GM21360 (cell line): Measurements from ENCODE around the gene FUT8.
"Not testable (repeated sequence)": the region's sequence is repeated elsewhere in the genome, so short reads cannot be mapped to it uniquely, and the experiment has no call there.

Experiments
- ATAC-seq: cut with Tn5 transposase; IDR thresholded peaks from one replicate; pipeline ENCODE4 v1.9.1; 2021; ENCODE audit warnings: mild to moderate bottlenecking, moderate library complexity; ENCODE audit not compliant: unreplicated experiment

Gene FUT8

DNA sequence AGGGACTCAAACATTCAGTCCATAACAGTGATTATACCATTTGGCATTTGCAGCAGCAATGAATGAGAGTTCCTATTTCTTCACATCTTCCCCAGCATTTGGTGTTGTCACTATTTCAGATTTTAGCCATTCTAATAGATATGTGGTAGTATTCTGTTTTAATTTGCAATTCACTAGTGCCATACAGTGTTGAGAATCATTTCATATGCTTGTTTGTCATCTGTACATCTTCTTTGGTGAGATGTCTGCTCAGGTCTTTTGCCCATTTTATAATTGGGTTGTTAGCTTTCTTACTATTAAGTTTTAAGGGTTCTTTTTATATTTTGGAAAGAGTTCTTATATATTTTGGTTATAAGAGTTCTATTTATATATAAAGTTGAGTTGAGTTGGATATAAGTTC is 276.5 kb downstream of the FUT8 start:
- no peak for ATAC-seq

DNA sequence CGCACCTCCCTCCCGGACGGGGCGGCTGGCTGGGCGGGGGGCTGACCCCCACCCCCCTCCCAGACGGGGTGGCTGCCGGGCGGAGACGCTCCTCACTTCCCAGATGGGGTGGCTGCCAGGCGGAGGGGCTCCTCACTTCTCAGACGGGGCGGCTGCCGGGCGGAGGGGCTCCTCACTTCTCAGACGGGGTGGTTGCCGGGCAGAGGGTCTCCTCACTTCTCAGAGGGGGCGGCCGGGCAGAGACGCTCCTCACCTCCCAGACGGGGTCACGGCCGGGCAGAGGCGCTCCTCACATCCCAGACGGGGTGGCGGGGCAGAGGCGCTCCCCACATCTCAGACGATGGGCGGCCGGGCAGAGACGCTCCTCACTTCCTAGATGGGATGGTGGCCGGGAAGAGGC is 280.0 kb downstream of the FUT8 start:
- not testable (repeated sequence) for ATAC-seq

DNA sequence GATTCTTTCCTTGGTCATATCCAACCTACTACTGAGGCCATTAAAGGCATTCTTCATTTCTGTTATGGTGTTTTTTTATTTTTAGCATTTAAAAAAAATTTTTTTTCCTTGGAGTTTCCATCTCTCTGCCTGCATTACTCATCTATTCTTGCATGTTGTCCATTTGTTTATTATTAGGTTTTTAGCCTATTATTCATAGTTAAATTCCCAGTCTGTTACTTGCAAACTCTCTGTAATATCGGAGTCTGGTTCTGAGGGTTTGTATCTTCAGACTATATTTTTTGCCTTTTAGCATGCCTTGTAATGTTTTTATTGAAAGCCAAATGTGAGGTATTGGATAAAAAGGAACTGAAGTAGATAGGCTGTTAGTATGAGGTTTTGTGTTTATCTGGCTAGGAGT is 284.3 kb downstream of the FUT8 start:
- no peak for ATAC-seq

- no peak for ATAC-seq
Observed at GRCh38 chr14:65703521-65703920, 291.0 kb downstream of the FUT8 start.

GRCh38 chr14:65703996-65704395 is 291.5 kb downstream of the FUT8 start:
- ATAC-seq = no peak

- no peak for ATAC-seq
Observed at GRCh38 chr14:65704437-65704836, 291.9 kb downstream of the FUT8 start.

DNA sequence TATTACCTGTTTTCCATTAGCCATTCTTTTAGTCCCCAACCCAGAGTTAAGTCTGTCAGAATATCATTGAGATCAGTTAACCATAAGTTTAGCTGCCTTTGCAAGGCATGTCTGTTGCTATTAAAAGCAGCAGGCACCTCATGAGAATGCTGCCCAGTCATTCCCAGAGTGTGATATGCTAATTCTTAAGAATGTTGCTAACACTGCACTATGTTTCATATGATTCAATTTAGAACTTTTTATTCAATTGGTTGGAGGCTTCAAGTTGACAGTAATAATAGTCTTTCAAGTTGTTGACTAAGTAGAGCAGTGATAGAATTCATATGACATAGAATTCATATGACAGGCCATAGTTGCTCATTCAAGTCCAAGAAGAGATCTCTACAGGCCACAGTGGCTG is 292.3 kb downstream of the FUT8 start:
- no peak for ATAC-seq

GRCh38 chr14:65709576-65709975 is 297.0 kb downstream of the FUT8 start:
- no peak for ATAC-seq

DNA sequence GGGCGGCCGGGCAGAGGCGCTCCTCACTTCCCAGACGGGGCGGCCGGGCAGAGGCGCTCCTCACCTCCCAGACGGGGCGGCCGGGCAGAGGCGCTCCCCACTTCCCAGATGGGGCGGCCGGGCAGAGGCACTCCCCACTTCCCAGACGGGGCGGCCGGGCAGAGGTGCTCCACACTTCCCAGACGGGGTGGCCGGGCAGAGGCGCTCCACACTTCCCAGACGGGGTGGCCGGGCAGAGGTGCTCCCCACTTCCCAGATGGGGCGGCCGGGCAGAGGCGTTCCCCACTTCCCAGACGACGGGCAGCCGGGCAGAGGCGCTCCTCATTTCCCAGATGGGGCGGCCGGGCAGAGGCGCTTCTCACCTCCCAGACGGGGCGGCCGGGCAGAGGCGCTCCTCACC is 304.3 kb downstream of the FUT8 start:
- ATAC-seq = not testable (repeated sequence)

DNA sequence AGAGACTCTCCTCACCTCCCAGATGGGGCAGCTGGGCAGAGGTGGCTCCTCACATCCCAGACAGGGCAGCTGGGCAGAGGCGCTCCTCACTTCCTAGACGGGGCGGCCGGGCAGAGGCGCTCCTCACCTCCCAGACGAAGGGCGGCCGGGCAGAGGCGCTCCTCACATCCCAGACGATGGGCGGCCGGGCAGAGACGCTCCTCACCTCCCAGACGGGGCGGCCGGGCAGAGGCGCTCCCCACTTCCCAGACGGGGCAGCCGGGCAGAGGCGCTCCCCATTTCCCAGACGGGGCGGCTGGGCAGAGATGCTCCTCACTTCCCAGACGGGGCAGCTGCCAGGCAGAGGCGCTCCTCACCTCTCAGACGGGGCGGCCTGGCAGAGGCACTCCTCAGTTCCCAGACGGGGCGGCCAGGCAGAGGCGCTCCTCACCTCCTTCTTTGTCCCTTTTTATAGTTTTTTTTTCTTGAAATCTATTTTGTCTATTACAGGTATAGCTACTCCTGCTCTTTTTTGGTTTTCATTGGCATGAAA is 304.9 kb downstream of the FUT8 start:
- ATAC-seq = not testable (repeated sequence)

GRCh38 chr14:65718629-65719028 is 306.1 kb downstream of the FUT8 start:
- ATAC-seq = no peak

GRCh38 chr14:65720171-65720570 is 307.6 kb downstream of the FUT8 start:
- no peak for ATAC-seq

DNA sequence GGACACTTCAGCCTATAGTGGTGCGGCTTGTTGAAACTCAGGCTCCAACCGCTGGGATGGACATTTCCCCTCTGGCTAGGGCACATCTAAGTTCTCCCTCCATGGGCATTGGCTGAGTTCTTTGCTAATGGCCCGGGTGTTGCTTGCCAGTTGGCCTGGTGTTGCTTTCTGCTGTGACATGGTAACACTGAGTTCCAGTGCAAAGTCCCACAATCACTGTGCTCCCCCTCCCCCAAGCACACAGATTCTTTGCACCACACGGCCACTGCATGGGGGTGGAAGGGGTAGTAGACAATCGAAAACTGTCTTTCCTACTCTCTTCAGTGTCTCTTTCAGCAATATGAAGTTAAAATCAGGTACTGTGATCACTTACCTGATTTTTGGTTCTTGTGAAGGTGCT is 308.2 kb downstream of the FUT8 start:
- no peak for ATAC-seq

GRCh38 chr14:65723348-65723747 is 310.8 kb downstream of the FUT8 start:
- ATAC-seq = no peak

DNA sequence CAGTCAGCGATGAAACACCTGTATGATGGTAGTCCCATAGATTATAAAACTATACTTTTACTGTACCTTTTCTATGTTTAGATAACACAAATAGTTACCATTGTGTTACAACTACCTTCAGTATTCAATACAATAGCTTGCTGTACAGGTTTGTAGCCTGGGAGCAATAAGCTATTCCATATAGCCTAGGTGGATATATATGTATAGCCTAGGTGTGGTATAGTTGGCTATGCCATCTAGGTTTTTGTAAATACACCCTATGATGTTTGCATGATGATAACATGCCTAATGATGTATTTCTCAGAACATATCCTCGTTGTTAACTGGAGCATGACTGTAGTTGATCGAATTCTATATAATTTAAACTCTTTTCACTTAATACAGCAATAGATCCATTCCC is 316.1 kb downstream of the FUT8 start:
- no peak for ATAC-seq

GRCh38 chr14:65729566-65729965 is 317.0 kb downstream of the FUT8 start:
- no peak for ATAC-seq

DNA sequence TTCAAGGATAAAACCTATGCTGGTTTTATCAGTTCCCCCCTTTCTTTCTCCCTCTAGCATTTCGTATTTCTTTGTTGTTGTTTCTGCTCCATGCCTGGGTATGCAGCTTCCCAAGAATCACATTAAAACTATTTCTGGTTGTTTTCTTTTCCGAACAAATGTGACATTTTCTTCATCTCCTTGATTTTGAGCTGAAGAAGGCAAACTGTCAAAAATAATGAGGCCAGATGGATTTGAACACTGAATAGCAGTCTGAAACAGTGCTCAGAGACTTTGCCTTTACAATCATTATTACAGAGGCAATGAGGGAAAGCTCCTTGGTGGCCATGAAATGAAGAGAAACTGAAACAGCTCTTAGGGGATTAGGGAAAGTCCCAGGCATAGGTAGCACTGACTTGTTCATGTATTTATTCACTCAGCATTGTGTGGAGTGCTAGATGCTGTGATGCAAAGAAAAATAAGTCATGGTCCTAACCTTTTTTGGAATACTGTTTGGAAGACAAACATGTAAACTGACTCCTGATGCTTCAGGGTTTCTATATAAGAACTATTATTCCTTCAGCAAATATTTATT is 319.5 kb downstream of the FUT8 start:
- ATAC-seq = peak; percentile 98

GRCh38 chr14:65738339-65738738 is 325.8 kb downstream of the FUT8 start:
- ATAC-seq = no peak

GRCh38 chr14:65745396-65746190 is 333.1 kb downstream of the FUT8 start:
- ATAC-seq = no peak

GRCh38 chr14:65748796-65749195 is 336.3 kb downstream of the FUT8 start:
- ATAC-seq = no peak

DNA sequence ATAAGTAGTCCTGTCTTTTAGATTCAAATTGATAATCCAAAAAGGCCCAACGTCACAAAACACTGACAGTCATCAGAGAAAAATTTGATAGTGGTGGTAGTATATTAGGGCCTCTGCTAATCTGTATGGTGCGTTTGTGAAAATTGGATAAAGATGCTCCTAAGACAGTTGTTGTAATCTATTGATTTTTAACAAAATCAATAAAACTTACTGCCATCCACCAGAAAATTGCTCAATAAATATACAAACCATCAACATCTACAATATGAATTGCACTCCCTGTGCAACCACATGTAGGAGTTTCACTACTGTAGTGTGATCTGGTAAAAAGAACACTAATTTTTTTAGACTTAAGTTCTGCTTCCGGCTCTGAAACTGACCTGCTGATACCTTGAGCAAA is 336.8 kb downstream of the FUT8 start:
- ATAC-seq = no peak

GRCh38 chr14:65750906-65751305 is 338.4 kb downstream of the FUT8 start:
- ATAC-seq = no peak
